PC-3 (cell line): Measurements from ENCODE around the gene OVCA2. TPM values are rescaled to one million over a fixed set of nuclear protein-coding genes. Genes with fewer than 3 reads are reported as not detected.
A peak's percentile ranks its signal among the peaks of the same experiment; 100 is the strongest.

ENCODE experiments used
- ATAC-seq: fragments of 200-7000 bp; cut with Tn5 transposase; 2 replicates; pipeline ENCODE4 v1.9.1; 2020; ENCODE audit warnings: mild to moderate bottlenecking, moderate library complexity
- BruUV-seq: library from RNA; stranded (reverse); fragments of 400-500 nt; replicated peaks from 2 replicates; lab custom pipeline; 2021; lab: Mats Ljungman, UMichigan
- CTCF ChIA-PET: fragments of 300-600 bp; sonication (Branson Sonifier 250); formaldehyde crosslinking; loops from one replicate; lab custom pipeline; 2022; ENCODE audit warnings: antibody characterized with exemption; lab: Charles Lee
- POLR2A ChIA-PET: fragments of 300-600 bp; sonication (Branson Sonifier 250); formaldehyde crosslinking; loops from one replicate; lab custom pipeline; 2022; ENCODE audit warnings: antibody characterized with exemption; ENCODE audit not compliant: unreplicated experiment; lab: Charles Lee
- DNase-seq: peaks from one replicate; pipeline ENCODE4 v3.0.0-alpha.2; 2015
- H2AFZ ChIP-seq: fragments of 300-600 bp; sonication (generic); 2 replicates; pipeline ENCODE4 v1.6.0; 2016; ENCODE audit warnings: antibody characterized with exemption, low read length
- H3F3A ChIP-seq: fragments of 300-600 bp; sonication (generic); one replicate; pipeline ENCODE4 v1.6.0; 2017; ENCODE audit warnings: antibody characterized with exemption, low read length, control low read depth, mild to moderate bottlenecking; ENCODE audit not compliant: unreplicated experiment
- H3K27ac ChIP-seq: fragments of 300-600 bp; sonication (generic); 2 replicates; pipeline ENCODE4 v1.5.1; 2016; ENCODE audit warnings: mild to moderate bottlenecking, low read length
- H3K27me3 ChIP-seq: fragments of 300-600 bp; sonication (generic); 2 replicates; pipeline ENCODE4 v1.6.1; 2016; ENCODE audit warnings: low read length, mixed read lengths
- H3K36me3 ChIP-seq: fragments of 300-600 bp; sonication (generic); 2 replicates; pipeline ENCODE4 v1.6.1; 2016; ENCODE audit warnings: low read depth, mixed run types, low read length, mixed read lengths
- H3K4me1 ChIP-seq: fragments of 300-600 bp; sonication (generic); 2 replicates; pipeline ENCODE4 v1.5.1; 2016; ENCODE audit warnings: low read length; ENCODE audit not compliant: insufficient read depth
- H3K4me2 ChIP-seq: fragments of 300-600 bp; sonication (generic); 2 replicates; pipeline ENCODE4 v1.6.0; 2016; ENCODE audit warnings: low read length
- H3K4me3 ChIP-seq: fragments of 300-600 bp; sonication (generic); 2 replicates; pipeline ENCODE4 v1.5.1; 2016; ENCODE audit warnings: mild to moderate bottlenecking, low read length, mixed read lengths
- H3K79me2 ChIP-seq: fragments of 300-600 bp; sonication (generic); 2 replicates; pipeline ENCODE4 v1.6.1; 2017; ENCODE audit warnings: low read length, mixed read lengths
- H3K9ac ChIP-seq: fragments of 300-600 bp; sonication (generic); 2 replicates; pipeline ENCODE4 v1.6.0; 2016; ENCODE audit warnings: mild to moderate bottlenecking, low read length
- H3K9me2 ChIP-seq: fragments of 300-600 bp; sonication (generic); replicated peaks from 2 replicates; pipeline ENCODE4 v1.6.1; 2016; ENCODE audit warnings: mixed run types, low read length, mixed read lengths
- H3K9me3 ChIP-seq: fragments of 300-600 bp; sonication (generic); 2 replicates; pipeline ENCODE4 v1.6.1; 2016; ENCODE audit warnings: low read length, mixed read lengths
- H4K20me1 ChIP-seq: fragments of 300-600 bp; sonication (generic); 2 replicates; pipeline ENCODE4 v1.6.1; 2016; ENCODE audit warnings: low read length, mixed read lengths
- EZH2 ChIP-seq: fragments of 300-600 bp; sonication (generic); IDR thresholded peaks from one replicate; pipeline ENCODE4 v1.6.1; 2017; ENCODE audit warnings: antibody characterized with exemption, mild to moderate bottlenecking, low read length; ENCODE audit not compliant: unreplicated experiment
- EZH2phosphoT487 ChIP-seq: fragments of 300-600 bp; sonication (generic); IDR thresholded peaks from 2 replicates; pipeline ENCODE4 v1.6.1; 2018; ENCODE audit warnings: mild to moderate bottlenecking, antibody characterized with exemption, low read length, borderline replicate concordance
- intact Hi-C: fragments of 100-400 bp; cut with micrococcal nuclease; formaldehyde crosslinking; loops from 2 replicates; pipeline ENCODE4 v1.9.0; 2023
- total RNA-seq: library from RNA; depleted of rRNA; stranded (reverse); fragments of >200 nt; gene quantifications from 2 replicates; pipeline ENCODE4 v1.2.3, GENCODE V29; 2014
- TF ChIP-seq, protein P1 (sequence below): fragments of 300-600 bp; sonication (generic); conservative IDR thresholded peaks from 2 replicates; pipeline ENCODE4 v1.5.1; 2017; ENCODE audit warnings: antibody characterized with exemption, low read depth, mild to moderate bottlenecking, low read length

OVCA2 gene
- total RNA-seq, 1 experiment from 2014 or later = 58.6 TPM

DNA sequence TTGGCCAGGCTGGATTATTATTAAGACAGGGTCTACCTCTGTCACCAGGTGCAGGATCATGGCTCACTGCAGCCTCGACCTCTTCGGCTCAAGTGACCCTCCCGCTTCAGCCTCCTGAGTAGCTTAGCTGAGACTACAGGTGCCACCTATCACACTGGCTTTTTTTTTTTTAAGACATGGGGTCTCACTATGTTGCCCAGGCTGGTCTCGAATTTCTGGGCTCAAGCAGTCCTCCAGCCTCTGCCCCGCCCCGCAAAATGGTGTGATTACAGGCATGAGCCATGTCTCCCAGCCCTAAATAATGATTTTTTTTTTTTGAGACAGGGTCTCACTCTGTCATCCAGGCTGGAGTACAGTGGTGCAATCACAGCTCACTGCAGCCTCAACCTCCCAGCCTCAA, 5.8 kb downstream of the OVCA2 start:
- Histone ChIP-seq H3K4me3 (no peak overlapping the region), H2AFZ (no peak overlapping the region), H3K27ac (no peak overlapping the region), H3K9me3 (no peaks in the 10 kb centered on the region), H3K9me2 (no peaks in the 10 kb centered on the region), H3K9ac (no peak overlapping the region), H3F3A (peaks cover 4% of the 10 kb centered on the region), H3K79me2 (peaks cover 9% of the 10 kb centered on the region), H3K27me3 (no peaks in the 10 kb centered on the region), H3K4me2 (no peak overlapping the region), H4K20me1 (no peaks in the 10 kb centered on the region), H3K4me1 (peaks cover 21% of the 10 kb centered on the region), H3K36me3 (peaks cover 5% of the 10 kb centered on the region; the same call in 1 of the 2 replicates)
- intact Hi-C loops = no loop called here
- TF ChIP-seq EZH2phosphoT487 = no peak
- TF ChIP-seq, protein P1, sequence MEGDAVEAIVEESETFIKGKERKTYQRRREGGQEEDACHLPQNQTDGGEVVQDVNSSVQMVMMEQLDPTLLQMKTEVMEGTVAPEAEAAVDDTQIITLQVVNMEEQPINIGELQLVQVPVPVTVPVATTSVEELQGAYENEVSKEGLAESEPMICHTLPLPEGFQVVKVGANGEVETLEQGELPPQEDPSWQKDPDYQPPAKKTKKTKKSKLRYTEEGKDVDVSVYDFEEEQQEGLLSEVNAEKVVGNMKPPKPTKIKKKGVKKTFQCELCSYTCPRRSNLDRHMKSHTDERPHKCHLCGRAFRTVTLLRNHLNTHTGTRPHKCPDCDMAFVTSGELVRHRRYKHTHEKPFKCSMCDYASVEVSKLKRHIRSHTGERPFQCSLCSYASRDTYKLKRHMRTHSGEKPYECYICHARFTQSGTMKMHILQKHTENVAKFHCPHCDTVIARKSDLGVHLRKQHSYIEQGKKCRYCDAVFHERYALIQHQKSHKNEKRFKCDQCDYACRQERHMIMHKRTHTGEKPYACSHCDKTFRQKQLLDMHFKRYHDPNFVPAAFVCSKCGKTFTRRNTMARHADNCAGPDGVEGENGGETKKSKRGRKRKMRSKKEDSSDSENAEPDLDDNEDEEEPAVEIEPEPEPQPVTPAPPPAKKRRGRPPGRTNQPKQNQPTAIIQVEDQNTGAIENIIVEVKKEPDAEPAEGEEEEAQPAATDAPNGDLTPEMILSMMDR = no peak
- TF ChIP-seq EZH2 = no peak
- no TSS peak for BruUV-seq
- ChIA-PET POLR2A (no interaction called here), CTCF (no interaction called here)
- ATAC-seq = no peak
- no peak for DNase-seq

- Histone ChIP-seq H3K9me2 (no peaks in the 10 kb centered on the region), H3K36me3 (no peaks in the 10 kb centered on the region), H3K9ac (no peak overlapping the region), H3K9me3 (no peaks in the 10 kb centered on the region), H3K4me2 (peak overlapping the region; percentile 84), H3K79me2 (no peaks in the 10 kb centered on the region), H2AFZ (0 out of 2 replicates have a peak overlapping the region, but pooled peaks have one; percentile 74), H3F3A (no peaks in the 10 kb centered on the region), H4K20me1 (no peaks in the 10 kb centered on the region), H3K4me3 (peak overlapping the region; percentile 67), H3K27ac (no peak overlapping the region), H3K27me3 (no peaks in the 10 kb centered on the region), H3K4me1 (peaks cover 9% of the 10 kb centered on the region)
- DNase-seq (no peak), ATAC-seq (no peak)
- intact Hi-C loops = no loop called here
- BruUV-seq = no TSS peak
- ChIA-PET POLR2A (no interaction called here), CTCF (no interaction called here)
- TF ChIP-seq, protein P1 = no peak
- no peak for TF ChIP-seq EZH2
- no peak for TF ChIP-seq EZH2phosphoT487
These were observed 7.0 kb downstream of the OVCA2 start for GRCh38 chr17:2048805-2049204.
